H1 (cell line): ENCODE data around the gene TRAPPC12.

Experiments
- CHD2 ChIP-seq: IDR thresholded peaks from 2 replicates; pipeline ENCODE4 v1.6.1; 2012; ENCODE audit warnings: low read length, improper control_type of control experiment
- CTCF ChIP-seq, 3 experiments: IDR thresholded peaks; 1 replicate in 2 of 3; 2 replicates in 1 of 3; pipeline versions ENCODE4 v1.5.1 to v1.6.1; 2011; ENCODE audit warnings: low read length in 3 of 3, mild to moderate bottlenecking in 3 of 3, inconsistent platforms in 2 of 3, low read depth in 1 of 3, moderate library complexity in 1 of 3; ENCODE audit not compliant: insufficient read depth in 1 of 3; ENCODE audit errors: control extremely low read depth in 1 of 3
- EGR1 ChIP-seq: IDR thresholded peaks from 2 replicates; pipeline ENCODE4 v1.6.1; 2011; ENCODE audit warnings: low read depth, low read length, borderline replicate concordance
- EZH2 ChIP-seq: fragments of 200-600 bp; sonication (generic); IDR thresholded peaks from 2 replicates; pipeline ENCODE4 v1.7.1; 2012; ENCODE audit warnings: low read depth, mild to moderate bottlenecking, moderate library complexity, low read length, inconsistent platforms; ENCODE audit not compliant: severe bottlenecking
- JUND ChIP-seq: IDR thresholded peaks from 2 replicates; pipeline ENCODE4 v1.6.1; 2011; ENCODE audit warnings: mild to moderate bottlenecking, improper control_type of control experiment, low read length
- KDM1A ChIP-seq: fragments of 200-600, 300-600 bp; sonication (generic); IDR thresholded peaks from 2 replicates; pipeline ENCODE4 v1.7.1; 2016; ENCODE audit warnings: mild to moderate bottlenecking, low read length, borderline replicate concordance
- MAX ChIP-seq: IDR thresholded peaks from 2 replicates; pipeline ENCODE4 v1.6.1; 2012; ENCODE audit warnings: inconsistent platforms
- NRF1 ChIP-seq: IDR thresholded peaks from 2 replicates; pipeline ENCODE4 v1.6.1; 2011; ENCODE audit warnings: mild to moderate bottlenecking, low read depth, low read length, improper control_type of control experiment
- POLR2A ChIP-seq, 2 experiments: IDR thresholded peaks; 1 replicate in 1 of 2; 2 replicates in 1 of 2; pipeline ENCODE4 v1.6.1; 2011; ENCODE audit warnings: low read depth in 2 of 2, low read length in 2 of 2, mild to moderate bottlenecking in 2 of 2; ENCODE audit errors: control extremely low read depth in 1 of 2
- TEAD4 ChIP-seq: IDR thresholded peaks from 2 replicates; pipeline ENCODE4 v1.6.1; 2012; ENCODE audit warnings: low read depth, low read length, inconsistent platforms, mixed read lengths
- YY1 ChIP-seq: IDR thresholded peaks from 2 replicates; pipeline ENCODE4 v1.6.1; 2011; ENCODE audit warnings: low read depth, mild to moderate bottlenecking, low read length

GRCh38 chr2:3481011-3481400, 101.5 kb downstream of the TRAPPC12 start:
- TF ChIP-seq YY1, result no peak
- TF ChIP-seq EGR1, result no peak
- no peak for TF ChIP-seq KDM1A
- no peak for TF ChIP-seq CHD2
- no peak for TF ChIP-seq CTCF (IDR thresholded peaks at IDR 0.05; ENCODE audit: control extremely low read depth in 1 of 3, insufficient read depth in 1 of 3, low read depth in 1 of 3, low read length in 3 of 3)
- no peak for TF ChIP-seq EZH2
- no peak for TF ChIP-seq JUND
- no peak for TF ChIP-seq NRF1
- TF ChIP-seq TEAD4, result no peak
- no peak for TF ChIP-seq MAX
- no peak for TF ChIP-seq POLR2A (IDR thresholded peaks at IDR 0.05; ENCODE audit: control extremely low read depth in 1 of 2, low read depth in 2 of 2, low read length in 2 of 2)
